SW 1271 (cell line): ENCODE data around the gene PLEKHN1.
A peak's percentile ranks its signal among the peaks of the same experiment; 100 is the strongest.

Experiments
- DNase-seq, 2 experiments: peaks; one replicate each; lab custom pipeline; 2025; lab: John Stamatoyannopoulos, UW

Gene PLEKHN1

DNA sequence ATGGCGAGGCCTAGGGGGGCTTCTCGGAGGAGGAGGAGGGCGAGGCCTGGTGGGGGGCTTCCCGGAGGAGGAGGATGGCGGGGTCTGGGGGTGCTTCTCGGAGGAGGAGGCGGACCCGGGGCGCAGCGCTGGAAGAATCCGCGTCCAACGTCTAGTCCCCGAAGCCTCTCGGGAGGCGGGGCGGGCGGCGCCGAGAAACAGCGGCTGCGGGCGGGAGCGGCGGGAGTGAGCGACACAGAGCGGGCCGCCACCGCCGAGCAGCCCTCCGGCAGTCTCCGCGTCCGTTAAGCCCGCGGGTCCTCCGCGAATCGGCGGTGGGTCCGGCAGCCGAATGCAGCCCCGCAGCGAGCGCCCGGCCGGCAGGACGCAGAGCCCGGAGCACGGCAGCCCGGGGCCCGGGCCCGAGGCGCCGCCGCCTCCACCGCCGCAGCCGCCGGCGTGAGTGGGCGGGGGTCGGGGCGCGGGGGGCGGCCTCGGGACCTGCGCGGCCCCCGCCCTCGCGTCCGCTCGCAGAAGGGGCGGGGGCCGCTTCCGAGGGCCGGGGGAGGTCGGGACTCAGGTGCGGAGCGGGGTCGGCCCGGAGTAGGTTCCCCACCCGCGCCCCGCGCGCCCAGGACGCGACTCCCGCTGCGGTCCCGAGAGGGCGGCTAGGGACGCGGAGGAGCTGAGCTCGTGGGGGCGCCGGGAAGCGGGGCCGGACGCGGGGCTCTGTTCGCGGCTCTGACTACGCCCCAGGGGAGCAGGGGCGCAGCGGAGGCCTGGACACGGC is 5.7 kb upstream of the PLEKHN1 start, which contains the start of gene KLHL17:
Gene KLHL17, plus strand, starts transcription at position 222 of the 769 bp plus-strand sequence. Its CDS starts 110 bp downstream, at position 332.
- DNase-seq = peak in 1 of 2 experiments; percentile 28

DNA sequence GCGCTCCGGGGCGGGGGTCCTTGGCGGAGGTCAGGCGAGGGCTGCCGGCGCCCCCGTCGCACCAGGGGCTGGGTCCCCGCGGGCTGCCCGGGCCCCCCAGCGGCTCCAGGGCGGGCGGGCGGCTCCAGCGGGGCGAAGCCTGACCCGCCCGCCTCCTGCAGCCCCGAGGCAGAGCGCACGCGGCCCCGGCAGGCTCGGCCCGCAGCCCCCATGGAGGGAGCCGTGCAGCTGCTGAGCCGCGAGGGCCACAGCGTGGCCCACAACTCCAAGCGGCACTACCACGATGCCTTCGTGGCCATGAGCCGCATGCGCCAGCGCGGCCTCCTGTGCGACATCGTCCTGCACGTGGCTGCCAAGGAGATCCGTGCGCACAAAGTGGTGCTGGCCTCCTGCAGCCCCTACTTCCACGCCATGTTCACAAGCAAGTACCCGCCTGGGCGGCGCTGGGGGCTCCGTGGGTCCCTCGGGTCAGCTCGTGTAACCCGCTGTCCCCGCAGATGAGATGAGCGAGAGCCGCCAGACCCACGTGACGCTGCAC is 5.1 kb upstream of the PLEKHN1 start:
- no peak for DNase-seq

DNA sequence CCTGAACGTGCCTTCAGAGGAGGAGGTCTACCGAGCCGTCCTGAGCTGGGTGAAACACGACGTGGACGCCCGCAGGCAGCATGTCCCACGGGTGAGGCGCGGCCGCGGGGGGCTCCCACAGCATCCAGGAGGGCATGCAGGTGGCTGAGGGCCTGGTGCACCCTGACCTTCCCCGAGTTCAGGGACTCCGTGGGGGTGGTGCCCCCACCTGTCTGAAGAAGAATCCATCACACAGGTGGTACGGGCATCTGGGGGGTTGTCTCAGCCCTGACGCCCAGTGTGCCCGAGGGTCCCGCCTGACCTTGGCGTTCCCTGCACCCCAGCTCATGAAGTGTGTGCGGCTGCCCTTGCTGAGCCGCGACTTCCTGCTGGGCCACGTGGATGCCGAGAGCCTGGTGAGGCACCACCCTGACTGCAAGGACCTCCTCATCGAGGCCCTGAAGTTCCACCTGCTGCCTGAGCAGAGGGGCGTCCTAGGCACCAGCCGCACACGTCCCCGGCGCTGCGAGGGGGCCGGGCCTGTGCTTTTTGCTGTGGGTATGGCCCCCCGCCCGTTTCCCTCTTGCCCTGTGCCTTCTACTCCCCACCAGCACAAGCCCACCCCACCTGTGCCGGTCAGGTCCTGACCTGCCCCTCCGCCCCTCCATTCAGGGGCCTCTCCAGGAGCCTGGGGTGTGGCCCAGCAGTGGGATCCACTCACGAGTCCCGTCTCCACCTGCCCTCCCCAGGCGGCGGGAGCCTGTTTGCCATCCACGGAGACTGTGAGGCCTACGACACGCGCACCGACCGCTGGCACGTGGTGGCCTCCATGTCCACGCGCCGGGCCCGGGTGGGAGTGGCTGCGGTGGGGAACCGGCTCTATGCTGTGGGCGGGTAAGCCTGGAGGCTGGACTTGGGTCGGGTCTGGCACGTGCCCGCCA is 3.6 kb upstream of the PLEKHN1 start:
- no peak for DNase-seq

DNA sequence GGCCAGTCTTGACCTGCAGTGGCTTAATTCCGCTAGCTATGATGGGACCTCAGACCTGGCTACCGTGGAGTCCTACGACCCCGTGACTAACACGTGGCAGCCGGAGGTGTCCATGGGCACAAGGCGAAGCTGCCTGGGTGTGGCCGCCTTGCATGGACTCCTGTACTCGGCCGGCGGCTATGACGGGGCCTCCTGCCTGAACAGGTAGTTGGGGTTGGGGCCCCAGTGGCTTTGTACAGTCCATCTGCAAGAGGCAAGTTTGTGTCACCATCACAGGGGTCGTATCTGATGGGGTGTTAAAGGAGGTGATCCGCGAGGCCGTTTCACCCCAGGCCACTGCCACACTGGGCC is 3.0 kb upstream of the PLEKHN1 start:
- no peak for DNase-seq

DNA sequence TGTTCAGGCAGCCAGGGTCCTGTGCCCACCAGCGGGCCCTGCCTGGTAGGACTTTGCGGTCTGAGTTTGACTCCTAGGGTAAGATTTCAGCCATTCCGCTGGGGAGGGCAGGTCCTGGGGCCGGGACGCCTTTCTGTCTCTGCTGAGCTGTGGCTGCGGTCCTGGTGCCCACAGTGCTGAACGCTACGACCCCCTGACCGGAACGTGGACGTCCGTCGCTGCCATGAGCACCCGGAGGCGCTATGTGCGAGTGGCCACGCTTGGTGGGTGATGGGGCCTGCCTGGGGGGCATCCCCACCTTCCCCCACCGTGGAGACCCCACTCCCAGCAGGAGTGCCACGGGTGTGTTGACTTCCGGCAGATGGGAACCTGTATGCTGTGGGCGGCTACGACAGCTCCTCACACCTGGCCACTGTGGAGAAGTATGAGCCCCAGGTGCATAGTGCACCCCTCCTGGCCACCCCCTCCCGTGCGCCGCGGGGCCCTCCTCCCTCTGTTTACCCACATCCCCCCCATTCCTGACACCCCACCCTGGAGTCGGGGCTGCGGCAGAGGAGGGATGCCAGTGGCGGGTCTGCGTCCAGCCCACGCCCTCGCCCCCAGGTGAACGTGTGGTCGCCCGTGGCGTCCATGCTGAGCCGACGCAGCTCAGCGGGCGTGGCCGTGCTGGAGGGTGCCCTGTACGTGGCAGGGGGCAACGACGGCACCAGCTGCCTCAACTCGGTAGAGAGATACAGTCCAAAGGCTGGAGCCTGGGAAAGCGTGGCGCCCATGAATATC is 2.3 kb upstream of the PLEKHN1 start:
- DNase-seq = no peak

DNA sequence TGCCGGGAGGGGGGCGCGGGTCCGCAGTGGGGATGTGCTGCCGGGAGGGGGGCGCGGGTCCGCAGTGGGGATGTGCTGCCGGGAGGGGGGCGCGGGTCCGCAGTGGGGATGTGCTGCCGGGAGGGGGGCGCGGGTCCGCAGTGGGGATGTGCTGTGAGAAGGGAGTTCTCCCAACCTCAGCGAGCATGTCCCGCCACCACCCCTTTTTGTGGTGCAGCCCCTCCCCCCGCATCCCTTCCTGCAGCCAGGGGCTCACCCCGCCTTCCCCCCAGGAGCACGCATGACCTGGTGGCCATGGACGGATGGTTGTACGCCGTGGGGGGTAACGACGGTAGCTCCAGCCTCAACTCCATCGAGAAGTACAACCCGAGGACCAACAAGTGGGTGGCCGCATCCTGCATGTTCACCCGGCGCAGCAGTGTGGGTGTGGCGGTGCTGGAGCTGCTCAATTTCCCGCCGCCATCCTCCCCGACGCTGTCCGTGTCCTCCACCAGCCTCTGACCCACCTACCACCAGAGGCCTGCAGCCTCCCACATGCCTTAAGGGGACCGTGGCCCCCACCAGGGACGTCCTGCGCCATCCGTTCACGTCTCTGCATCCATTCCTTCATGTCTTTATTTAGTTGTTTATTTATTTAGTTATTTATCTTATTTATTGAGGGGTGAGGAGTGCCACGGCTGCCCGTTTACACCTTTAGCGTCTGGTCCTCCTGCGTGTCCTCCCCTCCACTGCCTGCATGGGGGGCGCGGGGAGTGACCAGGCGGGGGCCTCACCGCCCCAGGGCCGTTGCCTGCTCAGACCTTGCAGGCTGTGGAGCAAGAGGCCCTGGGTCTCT is 1.4 kb upstream of the PLEKHN1 start:
- no peak for DNase-seq

DNA sequence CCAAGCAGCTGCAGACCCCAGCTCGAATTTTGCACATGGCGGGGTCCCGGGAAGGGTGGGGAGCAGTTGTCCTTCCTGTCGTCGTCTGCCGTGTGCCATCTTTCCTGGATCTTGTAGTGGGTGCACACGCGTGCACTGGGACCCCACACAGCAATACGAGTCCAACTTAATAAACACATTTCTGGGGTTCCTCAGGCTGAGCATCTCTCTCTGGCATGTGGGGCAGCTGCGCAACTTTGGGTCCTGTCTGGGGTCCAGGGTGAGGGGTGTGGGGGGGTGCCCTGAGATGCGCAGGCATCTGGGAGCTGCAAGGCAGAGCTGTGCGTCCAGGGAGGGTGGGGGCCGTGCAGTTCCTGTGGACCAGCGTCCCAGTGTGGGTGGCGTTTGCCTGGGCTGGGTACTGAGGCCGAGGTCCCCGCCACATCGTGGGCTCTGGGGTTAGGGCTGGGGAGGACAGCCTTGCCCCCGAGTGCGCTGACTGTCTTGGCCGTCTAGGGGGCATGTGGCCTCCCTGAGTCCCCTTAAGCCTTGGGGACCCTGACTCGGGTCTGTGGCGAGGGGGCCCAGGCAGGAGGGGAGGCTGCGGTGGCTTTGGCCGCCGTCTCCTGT is 652 bp upstream of the PLEKHN1 start:
- no peak for DNase-seq

DNA sequence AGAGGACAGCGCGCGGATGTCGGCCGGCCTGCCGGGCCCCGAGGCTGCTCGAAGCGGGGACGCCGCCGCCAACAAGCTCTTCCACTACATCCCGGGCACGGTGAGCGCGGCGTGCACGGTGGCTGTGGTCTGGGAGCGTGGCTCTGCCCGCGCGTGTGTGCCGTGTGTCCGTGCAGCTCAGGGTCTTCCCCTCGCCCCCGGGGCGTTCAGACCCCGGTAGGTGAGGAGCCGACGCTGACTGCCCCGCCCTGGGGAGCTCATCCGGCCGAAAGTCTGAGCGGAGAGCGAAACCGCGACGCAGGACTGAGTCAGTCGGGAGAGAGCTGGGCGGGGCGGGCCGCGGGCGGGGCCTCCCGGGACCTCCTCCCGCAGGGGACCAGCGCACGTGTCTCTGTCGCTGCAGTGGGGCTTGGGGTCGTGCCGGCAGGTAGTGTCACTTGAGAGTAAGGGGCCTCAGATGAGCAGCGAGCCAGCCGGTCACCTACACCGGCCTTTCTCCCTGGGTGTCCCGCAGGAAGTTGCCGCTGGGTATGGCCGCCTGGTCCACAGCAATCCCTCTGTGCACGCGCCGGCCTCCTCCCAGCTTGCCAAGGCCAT is 520 bp downstream of the PLEKHN1 start:
- DNase-seq = peak in 1 of 2 experiments; percentile 52

DNA sequence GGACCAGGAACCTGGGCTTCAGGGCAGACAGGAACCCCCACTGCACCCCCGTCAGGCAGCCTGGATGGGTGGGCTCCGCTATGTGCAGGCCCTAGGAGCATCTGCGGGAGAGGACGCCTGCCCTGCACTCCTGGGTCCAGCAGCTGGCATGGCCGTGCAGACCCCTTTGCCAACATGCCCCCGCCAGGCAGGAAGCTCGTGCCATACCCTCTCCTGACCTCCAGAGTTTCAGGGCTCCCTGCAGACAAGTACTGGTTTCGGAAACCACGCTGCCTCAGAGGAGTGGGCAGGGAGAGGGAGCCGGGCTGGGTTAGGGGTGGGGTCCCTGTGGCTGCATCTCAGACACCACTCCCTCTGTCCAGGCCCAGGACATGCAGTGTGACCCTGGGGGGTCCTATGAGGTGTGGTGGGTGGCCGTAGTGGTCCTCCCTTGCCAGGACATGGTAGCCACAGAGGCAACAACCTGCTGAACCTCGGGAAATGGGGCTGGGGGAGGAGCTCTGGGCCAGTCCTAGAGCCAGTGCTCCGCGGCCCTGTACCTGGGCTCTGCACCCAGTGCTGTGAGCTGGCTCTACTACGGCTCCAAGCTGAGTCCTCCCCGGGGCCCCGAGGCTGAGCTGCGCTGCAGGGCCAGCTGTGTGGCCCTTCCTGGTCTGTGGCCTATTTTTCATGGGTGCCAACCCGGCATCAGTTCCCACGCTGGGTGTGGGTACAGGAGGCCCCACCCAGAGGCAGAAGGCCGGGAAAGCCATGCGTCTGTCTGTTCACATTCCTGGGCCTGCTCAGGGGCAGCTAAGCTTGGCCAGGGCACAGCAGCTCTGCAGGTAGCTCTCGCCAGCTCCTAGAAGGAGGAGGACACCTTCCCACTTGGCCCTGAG is 1.4 kb downstream of the PLEKHN1 start:
- DNase-seq = no peak

DNA sequence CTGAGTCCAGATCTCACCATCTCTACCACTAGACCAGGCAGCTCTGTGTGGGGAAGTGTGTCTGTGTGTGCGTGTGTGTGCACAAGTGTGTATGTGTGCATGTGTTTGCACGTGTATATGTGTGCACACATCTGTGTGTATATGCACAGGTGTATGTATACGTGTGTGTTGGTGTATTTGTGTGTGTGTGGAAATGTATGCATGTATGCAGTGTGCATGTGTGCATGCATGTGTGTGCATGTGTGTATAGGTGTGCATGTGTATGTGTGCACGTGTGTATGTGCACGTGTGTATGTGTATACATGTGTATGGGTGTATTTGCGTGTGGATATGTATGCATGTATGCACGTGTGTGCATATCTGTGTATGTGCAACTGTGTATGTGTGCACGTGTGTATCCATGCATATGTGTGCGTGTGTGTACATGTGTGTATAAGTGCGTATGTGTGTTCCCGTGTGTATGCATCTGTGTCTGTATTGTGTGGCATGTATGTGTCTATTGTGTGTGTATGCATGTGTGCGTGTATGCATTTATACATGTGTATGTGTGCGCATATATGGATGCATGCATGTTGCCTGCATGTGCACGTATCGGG is 3.1 kb downstream of the PLEKHN1 start:
- no peak for DNase-seq

DNA sequence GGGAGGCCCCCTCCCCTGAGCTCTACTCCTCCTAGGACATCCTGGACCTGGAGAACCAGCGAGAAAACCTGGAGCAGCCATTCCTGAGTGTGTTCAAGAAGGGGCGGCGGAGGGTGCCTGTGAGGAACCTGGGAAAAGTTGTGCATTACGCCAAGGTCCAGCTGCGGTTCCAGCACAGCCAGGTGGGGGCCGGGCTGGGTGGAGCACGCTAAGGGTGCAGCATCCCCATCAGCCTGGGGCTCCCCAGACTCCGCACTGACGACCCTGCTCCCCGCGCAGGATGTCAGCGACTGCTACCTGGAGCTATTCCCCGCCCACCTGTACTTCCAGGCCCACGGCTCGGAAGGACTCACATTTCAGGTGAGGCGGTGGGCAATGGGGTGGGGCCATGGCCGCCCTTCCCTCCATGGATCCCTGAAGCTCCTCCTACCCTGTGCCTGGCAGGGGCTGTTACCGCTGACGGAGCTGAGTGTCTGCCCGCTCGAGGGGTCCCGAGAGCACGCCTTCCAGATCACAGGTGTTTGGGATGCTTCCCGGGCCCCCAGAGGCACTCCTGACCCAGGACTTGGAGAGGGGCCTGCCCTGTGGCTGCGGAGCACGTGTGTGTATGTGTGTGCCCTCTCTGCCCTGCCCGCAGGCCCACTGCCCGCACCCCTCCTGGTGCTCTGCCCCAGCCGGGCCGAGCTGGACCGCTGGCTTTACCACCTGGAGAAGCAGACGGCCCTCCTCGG is 4.1 kb downstream of the PLEKHN1 start:
- no peak for DNase-seq

DNA sequence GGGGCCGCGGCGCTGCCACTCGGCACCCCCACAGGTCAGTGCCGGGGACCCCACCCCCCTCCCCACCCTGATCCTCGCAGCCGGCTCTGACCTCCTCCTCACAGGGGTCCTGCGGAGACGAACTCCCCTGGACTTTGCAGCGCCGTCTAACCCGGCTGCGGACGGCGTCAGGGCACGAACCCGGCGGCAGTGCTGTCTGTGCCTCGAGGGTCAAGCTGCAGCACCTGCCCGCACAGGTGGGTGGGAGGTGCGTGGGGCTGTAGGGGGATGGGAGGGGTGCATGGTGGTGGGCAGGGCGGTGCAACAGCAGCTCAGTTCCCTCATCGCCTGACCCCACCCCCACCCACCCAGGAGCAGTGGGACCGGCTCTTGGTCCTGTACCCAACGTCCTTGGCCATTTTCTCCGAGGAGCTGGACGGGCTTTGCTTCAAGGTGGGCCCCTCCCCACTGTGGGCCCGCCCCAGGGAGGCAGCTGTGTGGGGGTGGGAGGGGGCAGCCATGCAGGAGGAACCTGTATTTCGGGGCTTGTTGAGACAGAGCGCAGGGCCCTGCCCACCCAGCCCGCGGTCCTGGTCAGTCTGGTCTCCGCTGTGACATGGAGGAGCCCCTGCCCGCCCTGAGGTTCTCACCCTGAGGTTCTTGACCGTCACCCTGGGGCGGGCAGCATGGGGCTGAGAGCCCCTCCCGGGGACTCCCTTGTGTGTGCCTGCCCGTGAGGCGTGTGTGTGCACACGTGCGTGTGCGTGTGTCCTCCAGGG is 4.9 kb downstream of the PLEKHN1 start:
- no peak for DNase-seq

DNA sequence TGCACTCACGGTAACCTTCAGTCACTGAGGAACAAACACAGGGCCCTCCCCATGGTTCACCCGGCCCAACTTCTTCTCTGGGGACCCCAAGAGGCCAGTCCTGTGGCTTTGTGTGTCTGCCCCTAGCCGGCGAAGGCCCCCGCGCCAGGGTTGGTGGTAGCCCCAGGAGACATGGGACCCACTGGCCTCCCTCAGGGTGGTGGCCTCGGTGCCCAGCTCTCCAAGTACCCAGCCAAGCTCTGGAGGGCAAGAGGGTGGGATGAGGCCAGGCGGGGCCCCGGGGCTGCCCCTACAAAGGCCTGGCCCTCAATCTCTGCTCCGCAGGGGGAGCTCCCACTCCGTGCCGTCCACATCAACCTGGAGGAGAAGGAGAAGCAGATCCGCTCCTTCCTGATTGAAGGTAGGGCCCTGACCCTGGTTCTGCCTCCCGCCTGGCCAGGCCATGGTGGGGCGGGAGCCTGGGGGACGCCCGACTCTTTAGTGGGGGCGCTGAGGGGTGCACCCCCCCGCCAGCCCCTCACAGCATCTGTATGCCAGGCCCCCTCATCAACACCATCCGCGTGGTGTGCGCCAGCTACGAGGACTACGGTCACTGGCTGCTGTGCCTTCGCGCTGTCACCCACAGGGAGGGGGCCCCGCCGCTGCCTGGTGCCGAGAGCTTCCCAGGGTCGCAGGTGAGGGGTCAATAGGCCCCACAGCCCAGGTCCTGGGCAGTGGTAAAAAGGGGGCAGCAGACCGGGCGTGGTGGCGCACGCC is 5.6 kb downstream of the PLEKHN1 start:
- DNase-seq = no peak

DNA sequence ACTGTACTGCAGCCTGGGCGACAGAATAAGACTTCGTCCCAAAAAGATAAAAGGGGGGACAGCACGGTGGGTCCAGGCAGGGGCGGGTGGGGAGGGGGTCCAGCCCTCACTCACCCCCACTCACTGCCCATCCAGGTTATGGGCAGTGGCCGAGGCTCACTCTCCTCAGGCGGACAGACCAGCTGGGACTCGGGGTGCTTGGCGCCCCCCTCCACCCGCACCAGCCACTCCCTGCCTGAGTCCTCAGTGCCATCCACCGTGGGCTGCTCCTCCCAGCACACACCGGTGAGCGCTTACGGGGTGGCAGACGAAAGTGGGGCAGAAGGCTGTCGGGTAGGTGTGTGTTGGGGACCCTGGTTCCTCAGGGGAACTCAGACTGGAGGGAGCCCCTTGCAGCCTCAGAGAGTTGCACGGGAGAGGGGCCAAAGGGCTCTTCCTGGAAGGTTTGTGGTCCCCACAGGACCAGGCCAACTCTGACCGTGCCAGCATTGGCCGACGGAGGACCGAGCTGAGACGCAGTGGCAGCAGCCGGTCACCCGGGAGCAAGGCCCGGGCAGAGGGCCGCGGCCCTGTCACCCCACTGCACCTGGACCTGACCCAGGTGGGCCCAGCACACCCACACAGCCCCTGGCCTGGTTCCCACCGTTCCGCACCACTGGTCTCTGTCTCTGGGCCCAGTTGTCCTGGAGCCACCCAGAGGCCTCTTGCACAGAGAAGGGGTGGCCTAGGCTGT is 6.6 kb downstream of the PLEKHN1 start:
- no peak for DNase-seq

DNA sequence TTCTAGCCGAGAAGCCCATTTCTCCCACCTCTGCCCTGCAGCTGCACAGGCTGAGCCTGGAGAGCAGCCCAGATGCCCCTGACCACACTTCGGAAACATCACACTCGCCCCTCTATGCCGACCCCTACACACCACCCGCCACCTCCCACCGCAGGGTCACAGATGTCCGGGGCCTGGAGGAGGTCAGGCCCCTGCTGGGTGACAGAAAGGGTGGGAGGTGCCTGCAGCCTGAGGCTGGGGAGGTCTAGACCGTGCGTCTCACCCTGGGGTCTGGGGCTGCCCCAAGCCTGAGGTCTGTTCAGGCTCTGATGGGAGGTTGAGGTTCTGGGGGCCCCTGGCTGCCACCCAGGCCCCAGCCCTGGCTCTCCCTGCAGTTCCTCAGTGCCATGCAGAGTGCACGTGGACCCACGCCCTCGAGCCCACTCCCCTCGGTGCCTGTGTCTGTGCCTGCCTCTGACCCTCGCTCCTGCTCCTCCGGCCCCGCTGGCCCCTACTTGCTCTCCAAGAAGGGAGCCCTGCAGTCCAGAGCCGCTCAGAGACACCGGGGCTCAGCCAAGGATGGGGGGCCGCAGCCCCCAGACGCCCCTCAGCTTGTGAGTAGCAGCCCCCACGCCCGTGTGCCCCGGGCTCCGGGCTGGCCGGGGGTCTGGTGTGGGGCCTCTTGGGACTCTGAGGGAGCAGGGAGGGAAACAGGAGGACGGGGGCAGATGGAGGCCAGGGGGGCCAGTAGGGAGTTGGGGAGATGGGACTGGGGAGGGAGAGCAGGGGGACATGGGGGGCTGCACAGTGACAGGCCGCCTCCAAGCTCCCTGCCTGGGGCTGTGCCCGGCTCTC is 7.4 kb downstream of the PLEKHN1 start:
- no peak for DNase-seq
